ENCODE data around the gene ETNK2.

The ETNK2 gene, protein sequence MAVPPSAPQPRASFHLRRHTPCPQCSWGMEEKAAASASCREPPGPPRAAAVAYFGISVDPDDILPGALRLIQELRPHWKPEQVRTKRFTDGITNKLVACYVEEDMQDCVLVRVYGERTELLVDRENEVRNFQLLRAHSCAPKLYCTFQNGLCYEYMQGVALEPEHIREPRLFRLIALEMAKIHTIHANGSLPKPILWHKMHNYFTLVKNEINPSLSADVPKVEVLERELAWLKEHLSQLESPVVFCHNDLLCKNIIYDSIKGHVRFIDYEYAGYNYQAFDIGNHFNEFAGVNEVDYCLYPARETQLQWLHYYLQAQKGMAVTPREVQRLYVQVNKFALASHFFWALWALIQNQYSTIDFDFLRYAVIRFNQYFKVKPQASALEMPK

GRCh38 chr1:204151552-204152309 is at the start of gene ETNK2:
TSS of gene ETNK2 (minus strand) at chr1:204152044. CDS start at chr1:204151852, 192 bp downstream.
- DNase-seq = peak in 26 of 56 donors; percentile 12 to 81 (median 36)

GRCh38 chr1:204201348-204202040 is 49.6 kb upstream of the ETNK2 start:
- DNase-seq = no peak

DNA sequence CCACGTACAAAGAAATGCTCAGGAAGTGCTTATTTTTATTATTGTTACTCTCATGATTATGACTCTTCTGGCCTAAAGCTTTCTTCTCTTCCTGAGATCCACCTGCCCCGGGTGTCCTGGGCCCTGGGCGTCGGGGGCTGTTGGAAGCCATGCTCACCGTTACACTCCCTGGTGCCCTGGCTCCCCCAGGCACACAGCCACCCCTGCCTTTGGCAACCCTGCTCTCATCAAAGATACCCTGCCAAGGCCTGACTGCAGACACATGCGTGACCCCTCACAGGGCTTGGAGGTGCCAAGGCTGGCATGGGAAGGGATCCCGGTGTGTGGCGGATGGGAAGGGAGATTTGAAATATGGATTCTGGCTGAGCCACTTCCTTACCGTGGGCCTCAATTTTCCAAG is 47.7 kb upstream of the ETNK2 start:
- no peak for DNase-seq

DNA sequence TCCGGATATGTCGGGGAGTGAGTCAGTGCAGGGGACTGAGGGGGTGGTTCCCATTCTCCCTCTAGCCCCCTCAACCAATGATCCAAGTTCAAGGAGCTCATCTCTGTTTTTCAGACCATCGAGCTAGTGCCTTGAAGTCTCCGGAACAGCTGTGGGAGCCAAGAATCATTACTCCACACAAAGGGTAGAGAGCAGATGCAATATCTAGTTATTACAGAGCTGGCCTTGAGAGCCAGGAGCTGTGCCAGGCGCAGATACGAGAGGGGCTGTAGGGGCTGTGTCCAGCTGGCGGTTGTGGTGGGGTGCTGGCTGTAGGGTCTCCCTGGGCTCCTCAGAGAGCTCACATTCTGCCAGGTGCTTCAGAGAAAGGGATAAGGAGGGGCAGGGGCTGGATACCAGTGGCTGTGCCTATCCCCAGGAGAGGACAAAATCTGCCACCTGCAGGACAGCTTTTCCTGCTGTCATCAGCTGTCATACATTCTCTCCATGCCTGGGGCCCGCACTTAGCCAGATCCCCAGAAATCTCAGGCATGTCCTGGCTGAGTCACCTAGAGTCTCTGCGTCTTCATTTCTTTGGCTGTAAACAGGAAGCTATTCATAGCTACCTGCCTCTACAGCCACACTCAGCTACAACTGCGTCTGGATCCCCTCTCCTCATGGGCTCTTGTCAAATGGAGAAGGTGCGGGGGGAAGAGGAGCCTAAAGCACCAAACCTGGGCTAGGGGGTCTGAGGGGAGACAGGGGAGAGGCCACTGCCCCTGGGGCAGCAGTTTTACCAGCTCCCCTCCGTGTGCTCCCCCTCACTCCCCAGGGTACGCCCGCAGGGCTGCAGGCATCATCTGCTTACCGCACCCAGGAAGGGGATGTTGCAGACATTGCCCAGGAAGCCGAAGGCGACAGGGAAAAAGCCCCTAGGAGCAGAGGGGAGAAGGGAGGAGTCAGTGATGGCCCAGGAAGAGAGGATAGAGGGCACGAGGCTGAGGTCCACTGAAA is 46.8 kb upstream of the ETNK2 start:
- DNase-seq = peak in 2 of 56 donors; percentile 20 to 30

DNA sequence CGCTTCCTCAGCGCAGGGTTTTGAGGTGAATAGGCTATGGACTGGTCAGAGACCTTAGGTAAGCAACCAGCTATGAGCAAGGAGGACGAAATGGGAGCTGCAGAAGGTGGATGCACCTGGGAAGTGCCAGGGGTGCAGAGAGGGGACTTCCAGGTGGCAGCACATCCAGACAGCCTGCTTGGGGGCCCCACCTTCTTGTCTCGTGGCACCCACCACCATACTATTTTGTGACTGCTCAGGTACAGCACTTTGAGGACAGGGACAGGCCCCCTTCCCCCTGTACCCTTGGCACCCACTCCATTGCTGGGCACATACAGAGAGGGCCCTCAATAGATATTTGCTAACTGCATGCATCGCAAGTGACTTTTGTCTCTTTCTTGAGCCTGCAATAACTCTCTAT is 45.2 kb upstream of the ETNK2 start:
- no peak for DNase-seq

GRCh38 chr1:204196068-204196795 is 44.4 kb upstream of the ETNK2 start, which contains the start of gene KISS1:
TSS of gene KISS1 (minus strand) at chr1:204196491. CDS start at chr1:204192876, 3,615 bp downstream.
- DNase-seq = no peak

DNA sequence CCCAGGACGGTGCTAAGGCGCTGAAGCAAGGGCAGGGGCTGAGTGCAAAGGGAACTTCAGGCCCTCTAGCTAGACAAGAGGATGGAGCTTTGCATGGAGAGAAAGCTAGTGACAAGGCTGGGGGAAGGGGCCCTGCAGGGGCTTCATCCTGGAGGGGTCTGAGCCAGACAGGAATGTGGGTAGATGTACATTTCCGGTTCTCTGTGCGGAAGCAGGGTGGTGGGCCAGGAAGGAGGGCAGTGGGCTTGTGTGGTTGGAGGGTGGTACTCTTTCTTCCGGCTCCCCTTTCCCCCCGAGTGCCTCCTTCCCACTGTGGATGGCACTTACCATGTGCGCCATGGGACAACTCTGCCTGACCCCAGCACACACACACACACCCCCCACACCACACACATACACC is 42.9 kb upstream of the ETNK2 start:
- no peak for DNase-seq

GRCh38 chr1:204194080-204194479 is 42.2 kb upstream of the ETNK2 start:
- DNase-seq = no peak

DNA sequence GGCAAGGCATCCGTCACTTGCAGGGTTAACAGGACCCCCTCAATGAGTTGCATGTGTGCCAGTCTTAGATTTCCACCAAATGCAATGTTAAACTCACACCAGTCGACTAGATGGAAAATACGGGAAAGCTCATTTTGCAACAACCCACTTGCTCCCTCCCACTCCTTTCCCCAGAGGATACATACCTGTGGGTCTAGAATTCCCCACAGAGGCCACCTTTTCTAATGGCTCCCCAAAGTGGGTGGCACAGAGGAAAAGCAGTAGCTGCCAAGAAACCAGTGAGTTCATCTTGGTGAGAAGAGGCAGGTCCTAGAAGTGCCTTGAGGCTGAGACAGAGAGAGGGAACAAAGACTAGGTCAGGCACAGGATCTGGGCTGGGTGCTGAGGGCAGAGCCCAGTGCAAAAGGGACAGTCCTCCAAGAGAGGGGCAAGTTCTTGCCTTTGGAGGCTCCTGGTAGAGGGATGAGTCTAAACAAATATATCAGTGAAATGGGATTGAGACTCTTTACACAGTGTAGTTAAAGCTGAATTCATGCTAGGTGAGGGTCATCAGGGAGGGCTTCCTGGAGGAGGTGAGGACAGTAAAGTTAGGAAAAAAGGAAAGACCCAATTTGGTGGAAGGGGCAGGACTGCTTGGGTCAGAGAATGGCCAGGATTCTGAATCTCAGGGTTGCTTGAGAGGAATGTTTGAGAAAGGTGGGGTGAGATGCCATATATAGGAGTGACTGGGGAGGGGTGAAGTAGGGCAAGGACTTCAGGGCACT is 40.9 kb upstream of the ETNK2 start:
- DNase-seq = no peak

DNA sequence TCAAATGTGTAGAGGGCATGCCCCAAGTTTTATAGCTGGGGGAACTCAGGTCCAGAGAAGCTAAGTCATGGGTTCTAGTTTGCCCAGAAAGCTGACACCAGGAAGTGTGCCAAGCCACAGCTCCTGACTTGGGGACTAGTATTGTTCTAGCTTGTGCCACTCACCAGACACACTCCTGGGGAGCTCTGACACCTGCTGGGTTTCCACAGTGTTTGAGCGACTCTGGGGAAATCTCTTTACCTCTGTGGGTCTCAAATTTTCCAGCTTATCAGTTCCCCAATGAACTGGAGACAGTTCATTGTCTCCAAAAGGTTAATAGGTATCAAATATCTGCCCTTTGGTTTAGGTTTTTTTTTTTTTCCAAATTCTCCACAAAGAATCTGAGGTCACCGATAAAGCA is 40.2 kb upstream of the ETNK2 start:
- no peak for DNase-seq

- DNase-seq = peak in 42 of 56 donors; percentile 7 to 77 (median 34)
These were observed 39.6 kb upstream of the ETNK2 start for GRCh38 chr1:204191456-204191855.

DNA sequence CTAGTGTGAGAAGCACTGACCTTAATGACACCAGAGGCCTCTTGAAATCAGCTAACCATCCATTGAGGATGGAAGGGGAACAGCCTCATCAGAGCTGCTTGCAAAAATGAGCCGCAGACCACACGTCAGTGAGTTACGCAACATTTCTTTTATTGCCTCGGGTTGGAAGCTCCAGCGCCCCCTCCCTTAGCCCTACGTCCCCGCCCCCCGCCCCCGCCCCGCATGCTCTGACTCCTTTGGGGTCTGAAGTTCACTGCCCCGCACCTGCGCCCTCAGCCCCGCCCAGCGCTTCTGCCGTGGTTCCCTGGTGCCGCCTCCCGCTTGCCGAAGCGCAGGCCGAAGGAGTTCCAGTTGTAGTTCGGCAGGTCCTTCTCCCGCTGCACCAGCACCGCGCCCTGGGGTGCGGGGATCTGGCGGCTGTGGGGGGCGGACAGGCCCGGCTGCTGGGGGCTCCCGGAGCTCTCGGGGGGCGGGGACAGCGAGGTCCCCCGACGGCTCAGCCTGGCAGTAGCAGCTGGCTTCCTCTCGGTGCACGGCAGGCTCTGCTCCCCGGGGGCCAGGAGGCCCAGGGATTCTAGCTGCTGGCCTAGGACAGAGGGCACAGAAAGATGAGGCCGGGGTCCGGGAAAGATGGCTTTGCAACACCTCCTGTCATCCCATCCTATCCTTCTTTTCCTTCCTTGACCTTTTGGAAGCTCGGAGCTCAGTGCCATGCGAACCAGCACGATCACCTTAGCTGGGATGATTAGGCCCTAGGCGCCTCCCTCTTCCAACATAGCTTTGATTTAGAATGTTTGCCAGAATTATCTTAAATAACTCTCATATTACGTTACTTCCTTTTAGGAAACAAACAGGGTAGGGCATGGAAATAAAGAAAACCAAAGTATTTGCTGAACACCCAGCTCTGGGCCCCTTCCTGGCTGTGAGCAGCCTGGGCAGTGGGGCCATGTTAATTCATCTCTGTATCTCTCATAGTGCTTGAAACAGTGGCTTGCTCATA is 38.7 kb upstream of the ETNK2 start:
- DNase-seq = peak in 4 of 56 donors; percentile 11 to 27 (median 22)

- DNase-seq = peak in 31 of 56 donors; percentile 5 to 77 (median 36)
These were observed 37.3 kb upstream of the ETNK2 start for GRCh38 chr1:204188959-204189639.

GRCh38 chr1:204186597-204186996 is 34.8 kb upstream of the ETNK2 start:
- DNase-seq = no peak

DNA sequence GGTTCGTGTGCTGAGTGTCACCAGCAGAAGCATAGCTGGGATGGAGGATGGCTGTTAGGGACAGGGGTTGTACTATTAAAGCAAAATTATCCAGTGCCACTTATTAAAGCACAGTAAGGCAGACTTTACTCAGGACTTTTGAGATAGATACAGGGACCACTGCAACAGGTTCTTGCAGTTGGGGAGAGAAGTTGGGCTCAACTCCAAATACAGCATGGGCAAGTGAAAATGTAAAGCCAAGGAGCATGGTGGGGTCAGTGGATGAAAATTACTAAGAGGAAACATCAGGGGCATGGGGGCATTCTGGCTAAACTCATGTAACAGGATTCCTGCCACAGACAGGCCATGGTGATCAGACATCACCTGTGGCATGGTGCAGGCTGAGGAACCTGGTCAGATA is 29.3 kb upstream of the ETNK2 start:
- DNase-seq = no peak

DNA sequence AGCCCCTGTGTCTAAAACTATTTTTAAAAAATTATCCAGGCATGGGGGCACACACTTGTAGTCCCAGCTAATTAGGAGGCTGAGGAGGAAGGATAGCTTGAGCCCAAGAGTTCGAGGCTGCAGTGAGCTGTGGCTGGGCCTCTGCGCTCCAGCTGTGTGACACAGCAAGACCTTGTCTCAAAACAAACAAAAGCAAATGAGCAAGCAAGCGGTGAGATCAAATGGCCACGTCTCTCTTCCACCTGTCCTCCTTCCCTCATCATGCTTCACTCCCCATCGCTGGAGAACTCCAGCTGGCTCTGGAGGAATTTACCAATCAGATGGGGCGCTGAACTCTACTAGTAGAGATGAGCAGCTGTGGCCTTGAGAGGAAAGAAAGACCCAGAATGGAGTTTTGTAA is 28.3 kb upstream of the ETNK2 start:
- DNase-seq = no peak

All from nucleus accumbens (tissue), 56 donors.